Effector memory CD4-positive, alpha-beta T cell (primary cell): ENCODE measurements around the gene RNASE7.

ENCODE experiments used
- DNase-seq, 3 donors: peaks; one replicate each; pipeline ENCODE4 v3.0.0-alpha.2; 2020
- H3K27ac ChIP-seq: 2 replicates; pipeline ENCODE4 v1.7.0; 2013; ENCODE audit warnings: mild to moderate bottlenecking, low read length, moderate library complexity; ENCODE audit not compliant: insufficient read depth, poor library complexity, severe bottlenecking
- H3K27me3 ChIP-seq: replicated peaks from 2 replicates; pipeline ENCODE4 v1.7.0; 2013; ENCODE audit warnings: mild to moderate bottlenecking, low read length; ENCODE audit not compliant: insufficient read depth, control insufficient read depth, poor library complexity, severe bottlenecking
- H3K36me3 ChIP-seq: 2 replicates; pipeline ENCODE4 v1.7.0; 2013; ENCODE audit warnings: mild to moderate bottlenecking, low read length, moderate library complexity; ENCODE audit not compliant: control insufficient read depth, insufficient read depth
- H3K4me1 ChIP-seq: 2 replicates; pipeline ENCODE4 v1.7.0; 2013; ENCODE audit warnings: low read length, mild to moderate bottlenecking; ENCODE audit not compliant: control insufficient read depth, insufficient read depth, poor library complexity, severe bottlenecking
- H3K4me3 ChIP-seq: 2 replicates; pipeline ENCODE4 v1.7.0; 2013; ENCODE audit warnings: low read length, low read depth, mild to moderate bottlenecking; ENCODE audit not compliant: insufficient read depth, poor library complexity, severe bottlenecking
- H3K9me3 ChIP-seq: 2 replicates; pipeline ENCODE4 v1.7.0; 2013; ENCODE audit warnings: mild to moderate bottlenecking, low read length, moderate library complexity; ENCODE audit not compliant: control insufficient read depth

The RNASE7 gene

GRCh38 chr14:21054768-21055145 is 12.6 kb downstream of the RNASE7 start:
- H3K4me3 ChIP-seq: no peak overlapping the region
- H3K36me3 ChIP-seq: no peaks in the 10 kb centered on the region
- DNase-seq: no peak
- H3K27ac ChIP-seq: no peak overlapping the region
- H3K9me3 ChIP-seq: no peaks in the 10 kb centered on the region
- peaks cover 5% of the 10 kb centered on the region for H3K27me3 ChIP-seq
- no peaks in the 10 kb centered on the region for H3K4me1 ChIP-seq

GRCh38 chr14:21055432-21056117 is 13.4 kb downstream of the RNASE7 start:
- Histone ChIP-seq H3K27ac (no peak overlapping the region), H3K27me3 (no peaks in the 10 kb centered on the region), H3K36me3 (no peaks in the 10 kb centered on the region), H3K9me3 (no peaks in the 10 kb centered on the region), H3K4me3 (no peak overlapping the region), H3K4me1 (no peaks in the 10 kb centered on the region)
- no peak for DNase-seq

- Histone ChIP-seq H3K36me3 (no peaks in the 10 kb centered on the region), H3K4me3 (no peak overlapping the region), H3K27me3 (no peaks in the 10 kb centered on the region), H3K27ac (no peak overlapping the region), H3K4me1 (no peaks in the 10 kb centered on the region), H3K9me3 (no peaks in the 10 kb centered on the region)
- no peak for DNase-seq
Observed at GRCh38 chr14:21056520-21057163, 14.5 kb downstream of the RNASE7 start.

GRCh38 chr14:21057803-21058675 is 15.9 kb downstream of the RNASE7 start, which contains the start of gene RNASE8:
Gene RNASE8 (plus strand): TSS chr14:21057822. CDS start chr14:21057893, 71 bp downstream.
- no peak within 1 kb of the TSS for H3K27ac ChIP-seq
- no peak within 1 kb of the TSS for H3K4me3 ChIP-seq
- no peaks in the 10 kb centered on the region for H3K27me3 ChIP-seq
- H3K36me3 ChIP-seq: no peaks in the 10 kb centered on the region
- no peaks in the 10 kb centered on the region for H3K4me1 ChIP-seq
- DNase-seq: no peak
- H3K9me3 ChIP-seq: no peaks in the 10 kb centered on the region

GRCh38 chr14:21058903-21059302 is 16.7 kb downstream of the RNASE7 start:
- no peaks in the 10 kb centered on the region for H3K36me3 ChIP-seq
- H3K4me1 ChIP-seq: no peaks in the 10 kb centered on the region
- no peak overlapping the region for H3K4me3 ChIP-seq
- H3K9me3 ChIP-seq: no peaks in the 10 kb centered on the region
- DNase-seq: no peak
- no peaks in the 10 kb centered on the region for H3K27me3 ChIP-seq
- H3K27ac ChIP-seq: no peak overlapping the region

DNA sequence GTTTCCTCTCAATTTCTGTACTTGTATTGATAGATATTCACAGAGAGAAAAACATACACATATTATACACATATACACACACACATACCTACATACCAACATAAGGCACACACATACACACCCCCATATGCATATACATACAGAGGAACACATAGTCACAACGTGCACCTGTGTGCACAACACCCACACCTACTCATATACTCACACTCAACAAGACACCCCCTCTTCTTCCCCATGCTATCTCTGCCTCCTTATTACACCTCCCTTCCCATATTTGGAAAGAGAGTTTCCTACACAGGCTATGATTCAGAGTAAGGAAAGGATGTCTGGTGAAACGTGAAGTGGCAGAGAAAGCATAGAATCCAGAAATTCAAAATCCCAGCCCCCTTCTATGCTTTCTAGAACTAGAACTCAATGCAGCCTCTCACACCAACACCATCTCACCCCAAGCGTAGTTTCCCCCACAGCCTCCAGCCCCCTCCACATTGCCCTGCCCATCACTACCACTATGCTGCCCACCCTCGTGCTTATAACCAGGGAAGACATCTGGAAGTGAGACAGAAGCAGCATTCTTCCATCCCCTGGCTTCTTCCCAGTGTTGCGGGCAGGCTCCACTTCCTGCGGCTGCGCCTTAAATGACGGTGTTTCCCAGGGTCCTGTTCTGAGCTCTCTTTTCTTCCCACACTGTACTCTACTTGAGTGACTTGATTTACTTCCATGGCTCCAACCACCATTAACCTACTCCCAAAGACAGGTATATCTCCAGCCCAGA is 17.9 kb downstream of the RNASE7 start:
- DNase-seq: no peak
- no peak overlapping the region for H3K4me3 ChIP-seq
- H3K4me1 ChIP-seq: no peaks in the 10 kb centered on the region
- H3K36me3 ChIP-seq: no peaks in the 10 kb centered on the region
- H3K27ac ChIP-seq: no peak overlapping the region
- H3K9me3 ChIP-seq: no peaks in the 10 kb centered on the region
- H3K27me3 ChIP-seq: peaks cover 3% of the 10 kb centered on the region

GRCh38 chr14:21060614-21061346 is 18.6 kb downstream of the RNASE7 start:
- no peaks in the 10 kb centered on the region for H3K4me1 ChIP-seq
- no peak for DNase-seq
- H3K9me3 ChIP-seq: no peaks in the 10 kb centered on the region
- H3K36me3 ChIP-seq: no peaks in the 10 kb centered on the region
- H3K27me3 ChIP-seq: peaks cover 3% of the 10 kb centered on the region
- H3K4me3 ChIP-seq: no peak overlapping the region
- no peak overlapping the region for H3K27ac ChIP-seq

GRCh38 chr14:21061347-21061668 is 19.1 kb downstream of the RNASE7 start:
- H3K36me3 ChIP-seq: no peaks in the 10 kb centered on the region
- no peak overlapping the region for H3K4me3 ChIP-seq
- no peaks in the 10 kb centered on the region for H3K4me1 ChIP-seq
- H3K27me3 ChIP-seq: peaks cover 3% of the 10 kb centered on the region
- no peak for DNase-seq
- no peaks in the 10 kb centered on the region for H3K9me3 ChIP-seq
- H3K27ac ChIP-seq: no peak overlapping the region

- Histone ChIP-seq H3K9me3 (no peaks in the 10 kb centered on the region), H3K36me3 (no peaks in the 10 kb centered on the region), H3K27me3 (peaks cover 13% of the 10 kb centered on the region), H3K4me1 (peaks cover 2% of the 10 kb centered on the region), H3K27ac (no peak overlapping the region), H3K4me3 (no peak overlapping the region)
- no peak for DNase-seq
Observed at GRCh38 chr14:21063479-21063878, 21.3 kb downstream of the RNASE7 start.
